NCI-H1436 treated with DMSO at 0.1 percent for 48 hours (cell line): ENCODE results near the gene CCDC15.

Source experiments
- DNase-seq: peaks from one replicate; lab custom pipeline; 2025; lab: John Stamatoyannopoulos, UW

CCDC15 gene

GRCh38 chr11:125068368-125068767, 114.4 kb downstream of the CCDC15 start:
- no peak for DNase-seq

- no peak for DNase-seq
These were observed 115.0 kb downstream of the CCDC15 start for GRCh38 chr11:125069008-125069407.

- DNase-seq, result no peak
These were observed 115.8 kb downstream of the CCDC15 start for GRCh38 chr11:125069796-125070195.

GRCh38 chr11:125070699-125071254, 116.8 kb downstream of the CCDC15 start:
- DNase-seq, result no peak

- no peak for DNase-seq
These were observed 117.4 kb downstream of the CCDC15 start for GRCh38 chr11:125071435-125071834.

- DNase-seq, result no peak
These were observed 117.8 kb downstream of the CCDC15 start for GRCh38 chr11:125071846-125072217.

- DNase-seq, result no peak
These were observed 118.4 kb downstream of the CCDC15 start for GRCh38 chr11:125072218-125072960.

GRCh38 chr11:125072961-125073590, 119.1 kb downstream of the CCDC15 start:
- DNase-seq, result no peak

- DNase-seq, result no peak
These were observed 119.8 kb downstream of the CCDC15 start for GRCh38 chr11:125073616-125074483.

GRCh38 chr11:125074511-125075241, 120.7 kb downstream of the CCDC15 start:
- DNase-seq, result no peak

GRCh38 chr11:125075242-125075625, 121.2 kb downstream of the CCDC15 start:
- DNase-seq, result no peak

- DNase-seq, result no peak
These were observed 121.9 kb downstream of the CCDC15 start for GRCh38 chr11:125075900-125076317.

- DNase-seq, result no peak
These were observed 122.5 kb downstream of the CCDC15 start for GRCh38 chr11:125076378-125076945.

- DNase-seq, result no peak
These were observed 124.0 kb downstream of the CCDC15 start for GRCh38 chr11:125078016-125078415.

- no peak for DNase-seq
These were observed 124.6 kb downstream of the CCDC15 start for GRCh38 chr11:125078516-125079140.

- DNase-seq, result no peak
These were observed 125.3 kb downstream of the CCDC15 start for GRCh38 chr11:125079151-125079877.

- DNase-seq, result no peak
These were observed 126.0 kb downstream of the CCDC15 start for GRCh38 chr11:125079878-125080530.

- no peak for DNase-seq
These were observed 126.5 kb downstream of the CCDC15 start for GRCh38 chr11:125080531-125080911.

- no peak for DNase-seq
These were observed 127.2 kb downstream of the CCDC15 start for GRCh38 chr11:125081098-125081798.
